Fibroblast of upper back skin (primary cell): ENCODE data around the gene SPATA32.

ENCODE experiments used
- DNase-seq: peaks from one replicate; pipeline ENCODE4 v3.0.0-alpha.2; 2013

SPATA32 gene

DNA sequence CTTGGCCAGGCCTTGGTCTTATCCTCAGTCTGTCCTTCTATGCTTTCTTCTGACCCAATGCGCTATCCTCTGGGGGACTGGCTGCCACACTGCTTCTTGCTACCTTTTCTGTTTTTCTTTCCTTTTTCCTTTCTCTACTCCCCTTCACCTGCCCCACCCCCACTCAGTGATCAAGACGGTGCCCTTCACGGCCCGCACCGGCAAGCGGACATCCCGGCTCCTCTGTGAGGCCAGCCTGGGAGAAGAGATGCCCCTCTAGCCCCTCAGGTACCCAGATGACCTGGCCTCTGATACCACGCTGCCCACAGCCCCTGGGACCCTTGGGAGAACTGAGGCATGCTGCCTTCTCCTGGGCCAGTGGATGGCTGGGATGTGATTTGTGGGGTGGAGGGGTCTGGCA is 15.6 kb downstream of the SPATA32 start:
- DNase-seq, result no peak

DNA sequence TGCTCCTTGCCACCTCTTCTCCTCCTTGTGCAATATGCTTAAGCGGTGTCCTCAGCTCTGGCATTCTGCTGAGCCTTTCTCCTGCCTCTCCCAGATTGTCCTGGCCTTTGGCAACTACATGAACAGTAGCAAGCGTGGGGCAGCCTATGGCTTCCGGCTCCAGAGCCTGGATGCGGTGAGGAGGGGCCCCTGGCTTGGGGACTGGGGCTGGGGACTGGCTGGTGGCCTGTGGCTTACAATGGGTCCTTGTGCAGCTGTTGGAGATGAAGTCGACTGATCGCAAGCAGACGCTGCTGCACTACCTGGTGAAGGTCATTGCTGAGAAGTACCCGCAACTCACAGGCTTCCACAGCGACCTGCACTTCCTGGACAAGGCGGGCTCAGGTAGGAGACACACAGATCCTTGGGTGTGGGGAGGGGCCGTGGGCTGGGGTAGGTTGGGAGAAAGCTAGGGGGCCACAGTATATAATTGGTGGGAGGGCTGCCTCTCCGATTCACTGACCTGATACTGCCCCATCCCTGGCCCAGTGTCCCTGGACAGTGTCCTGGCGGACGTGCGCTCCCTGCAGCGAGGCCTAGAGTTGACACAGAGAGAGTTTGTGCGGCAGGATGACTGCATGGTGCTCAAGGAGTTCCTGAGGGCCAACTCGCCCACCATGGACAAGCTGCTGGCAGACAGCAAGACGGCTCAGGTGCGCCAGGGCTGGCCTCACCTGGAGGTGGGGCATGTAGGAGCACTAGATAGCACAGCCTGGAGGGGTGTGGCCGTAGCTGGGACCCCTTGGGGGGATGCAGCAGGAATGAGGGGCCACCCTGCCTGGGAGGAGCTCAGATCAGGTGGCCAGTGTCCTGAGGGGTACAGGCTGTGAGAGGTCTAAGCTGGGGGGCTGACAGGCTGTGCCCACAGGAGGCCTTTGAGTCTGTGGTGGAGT is 16.9 kb downstream of the SPATA32 start:
- no peak for DNase-seq

DNA sequence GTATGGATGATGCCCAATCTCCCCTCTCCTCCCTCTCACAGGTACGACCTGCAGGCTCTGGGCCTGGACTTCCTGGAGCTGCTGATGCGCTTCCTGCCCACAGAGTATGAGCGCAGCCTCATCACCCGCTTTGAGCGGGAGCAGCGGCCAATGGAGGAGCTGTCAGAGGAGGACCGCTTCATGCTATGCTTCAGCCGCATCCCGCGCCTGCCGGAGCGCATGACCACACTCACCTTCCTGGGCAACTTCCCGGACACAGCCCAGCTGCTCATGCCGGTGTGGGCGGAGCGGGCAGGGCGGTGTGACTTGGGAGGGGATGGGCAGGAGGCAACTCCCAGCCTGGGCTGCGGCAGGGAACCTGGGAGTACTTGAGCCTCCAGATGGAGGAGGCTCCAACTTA is 18.1 kb downstream of the SPATA32 start:
- DNase-seq, result no peak

DNA sequence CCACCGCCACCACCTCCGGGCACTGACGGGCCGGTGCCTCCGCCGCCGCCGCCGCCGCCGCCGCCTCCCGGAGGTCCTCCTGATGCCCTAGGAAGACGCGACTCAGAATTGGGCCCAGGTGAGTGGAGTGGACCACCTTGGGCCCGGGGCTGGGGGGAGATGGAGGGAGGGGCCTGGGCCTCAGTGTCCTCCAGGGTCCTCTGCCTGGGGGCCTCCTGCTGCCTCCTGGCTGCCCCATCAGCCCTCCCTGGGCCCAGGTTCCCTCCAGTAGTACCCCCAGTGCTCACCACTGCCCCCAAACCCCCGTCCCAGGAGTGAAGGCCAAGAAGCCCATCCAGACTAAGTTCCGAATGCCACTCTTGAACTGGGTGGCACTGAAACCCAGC is 19.9 kb downstream of the SPATA32 start:
- no peak for DNase-seq

DNA sequence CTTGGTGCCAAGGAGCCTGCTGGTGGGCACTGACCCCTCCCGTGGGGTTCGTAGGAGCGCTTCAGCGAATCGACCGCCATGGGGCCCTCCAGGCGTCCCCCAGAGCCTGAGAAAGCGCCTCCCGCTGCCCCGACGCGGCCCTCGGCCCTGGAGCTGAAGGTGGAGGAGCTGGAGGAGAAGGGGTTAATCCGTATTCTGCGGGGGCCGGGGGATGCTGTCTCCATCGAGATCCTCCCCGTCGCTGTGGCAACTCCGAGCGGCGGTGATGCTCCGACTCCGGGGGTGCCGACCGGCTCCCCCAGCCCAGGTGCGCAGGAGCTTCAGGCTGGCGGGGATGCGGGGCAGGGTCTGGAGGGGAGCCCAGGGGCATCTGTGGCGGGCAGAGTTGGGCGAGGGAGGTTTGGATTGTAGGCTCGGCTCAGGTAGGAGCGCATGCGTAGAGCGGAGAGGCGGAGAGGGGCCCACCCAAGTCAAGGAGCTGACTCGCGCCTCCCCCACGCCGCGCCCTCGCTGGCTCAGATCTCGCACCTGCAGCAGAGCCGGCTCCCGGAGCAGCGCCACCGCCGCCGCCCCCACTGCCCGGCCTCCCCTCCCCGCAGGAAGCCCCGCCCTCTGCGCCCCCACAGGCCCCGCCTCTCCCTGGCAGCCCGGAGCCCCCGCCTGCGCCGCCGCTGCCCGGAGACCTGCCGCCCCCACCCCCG is 20.4 kb downstream of the SPATA32 start:
- no peak for DNase-seq

DNA sequence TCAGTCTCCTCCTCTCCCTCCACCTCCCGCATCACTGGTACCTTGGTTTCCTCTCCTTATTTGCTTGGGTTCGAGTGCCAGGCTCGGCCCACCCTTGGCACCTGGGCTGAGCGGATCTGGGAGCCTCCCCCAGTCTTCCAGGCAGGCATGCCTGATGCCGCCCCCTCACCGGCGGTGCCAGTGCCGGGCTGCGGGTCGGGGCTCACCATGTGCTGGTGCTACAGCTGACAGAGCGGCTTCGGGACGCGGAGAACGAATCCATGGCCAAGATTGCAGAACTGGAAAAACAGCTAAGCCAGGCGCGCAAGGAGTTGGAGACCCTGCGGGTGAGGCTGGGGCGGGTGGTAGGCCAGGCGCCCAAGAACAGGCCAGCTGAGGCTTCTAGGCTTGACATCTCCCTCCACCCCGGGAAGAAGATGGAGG is 21.0 kb downstream of the SPATA32 start:
- DNase-seq, result no peak

DNA sequence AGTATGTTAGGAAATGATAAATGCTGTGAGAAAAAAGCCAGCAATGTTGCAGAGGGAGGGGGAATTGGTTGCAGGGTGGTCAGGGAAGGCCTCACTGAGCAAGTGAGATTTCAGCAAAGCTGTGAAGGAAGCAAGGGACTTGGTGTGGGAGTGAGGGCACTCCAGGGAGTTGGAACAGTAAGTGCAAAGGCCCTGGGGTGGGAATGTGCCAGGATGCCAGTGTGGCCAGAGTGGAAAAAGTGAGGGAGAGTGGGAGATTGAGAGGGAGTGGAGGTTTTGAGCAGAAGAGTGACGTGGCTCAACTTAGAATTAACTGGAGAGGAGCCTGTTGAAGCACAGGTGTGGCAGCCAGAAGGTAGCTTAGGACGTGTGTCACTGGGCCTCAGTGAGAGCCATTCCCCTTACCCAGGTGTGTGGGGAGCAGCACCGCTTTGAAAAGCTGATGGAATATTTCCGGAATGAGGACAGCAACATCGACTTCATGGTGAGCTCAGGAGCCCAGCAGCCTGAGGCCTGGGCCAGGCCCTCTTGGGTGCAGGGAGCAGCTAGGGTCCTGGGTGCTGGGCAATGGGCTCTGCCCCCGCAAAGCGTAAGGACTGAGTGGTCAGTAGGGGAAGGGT is 23.6 kb downstream of the SPATA32 start:
- no peak for DNase-seq

DNA sequence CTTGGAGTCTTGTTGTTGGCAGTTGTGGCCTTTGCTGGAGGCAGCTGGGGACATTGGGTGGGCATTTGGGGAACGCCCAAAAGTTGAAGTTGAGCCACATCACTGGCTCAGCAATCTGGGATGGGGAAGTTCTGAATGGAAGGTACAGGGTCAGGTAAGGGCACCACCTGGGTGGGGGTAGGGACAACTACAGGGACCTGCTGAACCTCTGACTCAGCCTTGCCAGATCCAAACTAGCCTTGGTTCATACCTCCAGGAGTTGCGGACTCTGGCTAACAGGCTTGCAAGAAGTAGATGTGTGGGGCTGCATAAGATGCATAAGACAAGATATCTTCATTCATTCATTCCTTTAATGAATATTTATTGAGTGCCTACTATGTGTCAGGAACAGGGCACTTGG is 24.2 kb downstream of the SPATA32 start:
- no peak for DNase-seq

DNA sequence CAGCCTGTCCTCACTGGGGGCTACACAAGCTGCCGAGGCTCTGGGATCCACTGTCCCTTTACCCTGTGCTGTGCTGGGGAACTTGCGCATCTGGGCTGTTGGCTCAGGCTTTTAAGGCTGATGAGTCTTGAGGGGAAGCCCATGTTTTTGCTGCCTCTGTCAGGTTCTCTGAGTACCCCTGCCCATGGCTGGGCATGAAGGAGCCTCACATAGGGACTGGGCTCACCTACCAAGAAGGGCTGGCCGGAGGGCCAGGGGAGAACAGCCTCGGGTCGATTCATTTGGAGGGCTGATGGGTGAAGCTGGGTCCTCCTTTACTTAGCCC is 25.6 kb downstream of the SPATA32 start:
- DNase-seq, result no peak

DNA sequence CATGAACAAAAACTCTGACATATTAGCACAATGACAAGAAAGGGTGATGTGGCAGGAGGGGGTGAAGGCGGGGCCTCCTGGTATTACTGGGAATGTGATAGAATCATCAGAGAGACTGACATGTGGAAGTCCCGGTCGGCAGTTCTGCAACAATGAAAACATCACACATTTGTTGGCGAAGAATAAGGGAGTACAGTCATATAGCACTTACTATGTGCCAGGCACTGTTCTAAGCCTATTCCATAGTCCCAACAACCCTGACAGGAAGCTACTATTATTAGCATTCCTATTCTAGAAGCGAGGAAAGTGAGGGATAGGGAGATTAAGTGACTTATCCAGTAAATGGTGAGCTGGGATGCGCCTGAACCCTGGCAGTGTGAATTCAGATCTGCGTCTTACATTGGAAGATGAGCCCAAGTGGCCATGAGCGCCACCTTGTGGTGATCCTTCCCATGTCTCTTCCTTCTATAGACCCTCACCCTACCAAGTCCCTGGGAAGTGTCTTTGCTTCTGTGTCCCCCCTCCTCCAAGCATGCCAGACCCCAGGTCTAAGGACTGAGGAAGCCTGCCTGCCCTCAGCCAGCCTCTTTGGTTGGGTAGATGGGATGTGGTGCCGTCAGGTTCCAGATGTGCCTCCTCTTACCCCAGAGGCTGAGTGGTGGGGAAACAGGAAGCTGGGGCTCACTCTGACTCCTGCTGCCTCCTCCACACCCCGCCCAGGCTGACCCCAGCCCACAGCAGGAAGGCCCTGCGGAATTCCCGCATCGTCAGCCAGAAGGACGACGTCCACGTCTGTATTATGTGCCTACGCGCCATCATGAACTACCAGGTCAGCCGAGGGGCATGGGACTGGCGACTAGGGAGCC is 26.2 kb downstream of the SPATA32 start:
- peak; percentile 65 for DNase-seq

DNA sequence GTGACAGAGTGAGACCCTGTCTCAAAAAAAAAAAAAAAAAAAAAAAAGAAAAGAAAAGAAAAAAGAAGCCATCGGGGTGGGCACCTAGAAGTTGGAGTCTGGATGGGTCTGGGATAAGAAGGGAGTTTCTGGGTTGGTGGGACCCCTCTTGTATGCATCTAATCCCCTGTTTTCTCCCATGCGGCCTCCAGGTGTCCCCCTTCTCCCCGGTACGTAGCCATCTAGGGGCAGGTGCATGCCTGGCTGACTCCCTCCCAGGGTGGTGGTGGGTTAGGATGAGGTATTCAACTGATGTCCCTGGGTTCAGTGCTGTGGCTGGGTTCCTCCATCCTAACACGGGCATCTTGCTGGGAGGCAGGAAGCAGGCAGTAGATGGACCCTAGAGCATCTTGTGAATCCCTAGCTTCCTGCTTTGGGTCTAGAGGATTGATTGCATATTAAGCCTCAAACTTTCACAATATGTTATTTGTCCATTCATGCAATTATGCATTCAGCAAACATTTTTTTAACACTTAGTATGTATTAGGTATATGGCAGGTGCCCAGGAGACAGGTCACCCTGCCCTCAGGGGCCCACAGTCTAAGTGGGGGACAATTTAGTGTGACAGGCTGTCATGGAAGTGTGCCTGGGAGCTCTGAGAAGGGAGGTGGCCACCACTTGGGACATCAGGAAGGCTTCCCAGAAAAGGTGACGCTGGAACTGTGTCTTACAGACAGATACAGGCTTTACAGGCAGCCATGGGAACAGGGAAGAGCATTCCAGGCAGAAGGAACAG is 27.1 kb downstream of the SPATA32 start:
- DNase-seq, result no peak

DNA sequence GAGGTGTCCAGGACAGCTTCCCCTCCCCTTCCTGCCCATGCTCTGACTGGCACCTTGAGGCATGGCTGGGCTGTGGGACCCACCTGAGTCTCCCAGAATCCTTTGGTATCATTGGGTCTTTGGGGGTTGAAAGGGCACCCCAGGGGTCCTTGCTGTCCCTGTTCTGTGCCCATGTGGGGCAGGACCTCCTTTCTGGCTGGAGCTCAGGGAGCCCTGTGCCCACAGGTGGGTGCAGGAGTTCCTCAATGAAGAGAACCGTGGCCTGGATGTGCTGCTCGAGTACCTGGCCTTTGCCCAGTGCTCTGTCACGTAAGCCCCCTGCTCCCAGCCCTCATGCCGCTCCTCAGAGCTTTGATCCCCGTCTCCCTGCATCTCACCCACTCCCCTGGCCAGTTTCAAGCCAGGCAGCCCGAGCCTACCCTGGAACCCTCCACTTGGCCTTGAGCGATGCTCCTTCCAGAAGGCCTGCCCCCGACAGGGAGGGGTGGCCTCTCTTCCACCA is 28.4 kb downstream of the SPATA32 start:
- no peak for DNase-seq

DNA sequence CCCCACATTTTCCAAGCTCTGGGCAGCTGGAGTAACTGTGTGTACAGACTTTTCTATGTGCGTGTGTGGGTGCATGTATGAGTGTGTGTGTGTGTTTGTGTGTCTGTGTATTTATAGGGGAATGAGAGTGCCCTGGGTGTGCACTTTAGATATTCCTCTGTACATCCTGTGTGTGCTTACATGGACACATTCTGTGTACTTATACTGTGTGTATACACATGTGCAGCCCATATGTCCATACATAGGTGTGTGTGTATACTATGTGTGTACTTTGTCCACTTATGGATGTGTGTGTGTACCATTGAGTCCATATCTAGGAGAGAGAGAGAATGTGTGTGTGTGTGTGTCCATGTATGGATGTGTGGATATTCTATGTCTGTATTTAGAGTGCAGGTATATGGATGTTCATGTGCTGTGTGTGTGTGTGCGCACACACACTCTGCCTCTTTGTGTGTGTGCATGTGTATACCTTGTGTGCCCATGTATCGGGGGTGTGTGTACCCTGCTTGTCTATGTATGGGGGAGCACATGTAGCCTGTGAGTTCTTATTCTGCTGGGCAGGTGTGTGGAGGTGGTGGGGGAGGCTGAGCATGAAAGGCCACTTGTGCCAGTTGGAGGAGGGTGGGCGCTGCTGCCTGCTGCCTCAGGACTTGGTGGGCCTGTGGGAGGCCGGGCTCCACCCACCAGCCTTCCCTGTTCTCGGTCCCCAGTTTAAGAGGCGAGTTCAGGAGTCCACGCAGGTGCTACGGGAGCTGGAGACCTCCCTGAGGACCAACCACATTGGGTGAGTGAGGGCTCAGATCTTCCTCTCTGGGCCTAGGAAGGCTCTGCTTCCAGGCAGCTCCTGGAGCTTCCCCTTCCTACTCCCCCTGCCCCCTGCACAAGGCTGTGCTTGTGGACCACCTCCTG is 29.1 kb downstream of the SPATA32 start:
- DNase-seq, result no peak

DNA sequence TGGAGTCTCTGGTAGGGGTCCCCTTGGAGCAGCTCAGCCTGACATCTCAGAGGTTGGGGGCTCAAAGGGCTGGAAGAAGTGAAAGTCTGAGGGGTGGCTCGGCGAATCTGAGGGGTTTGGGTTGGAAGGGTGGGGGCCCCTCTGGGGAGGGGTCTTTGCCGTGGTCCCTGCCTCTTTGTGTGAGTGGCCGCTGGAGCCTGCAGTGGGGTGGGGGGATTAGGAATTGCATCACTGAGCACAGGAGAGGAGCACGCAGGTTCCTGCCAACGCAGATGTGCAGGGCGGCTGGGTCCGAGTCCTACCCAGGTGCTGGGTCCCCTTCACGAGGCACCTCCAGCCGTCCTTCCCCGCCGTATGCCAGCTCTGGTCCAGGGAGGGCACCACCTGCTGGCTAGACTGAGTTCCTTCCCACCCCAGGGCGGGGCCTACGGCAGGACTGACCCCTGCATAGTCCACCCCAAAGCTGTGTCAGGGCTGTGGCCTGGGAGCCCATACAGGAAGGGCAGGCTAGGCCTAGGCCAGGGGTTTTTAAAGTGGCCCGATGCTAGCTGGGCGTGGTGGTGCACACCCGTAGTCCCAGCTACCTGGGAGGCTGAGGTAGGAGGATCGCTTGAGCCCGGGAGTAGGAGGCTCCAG is 30.3 kb downstream of the SPATA32 start:
- DNase-seq, result no peak

DNA sequence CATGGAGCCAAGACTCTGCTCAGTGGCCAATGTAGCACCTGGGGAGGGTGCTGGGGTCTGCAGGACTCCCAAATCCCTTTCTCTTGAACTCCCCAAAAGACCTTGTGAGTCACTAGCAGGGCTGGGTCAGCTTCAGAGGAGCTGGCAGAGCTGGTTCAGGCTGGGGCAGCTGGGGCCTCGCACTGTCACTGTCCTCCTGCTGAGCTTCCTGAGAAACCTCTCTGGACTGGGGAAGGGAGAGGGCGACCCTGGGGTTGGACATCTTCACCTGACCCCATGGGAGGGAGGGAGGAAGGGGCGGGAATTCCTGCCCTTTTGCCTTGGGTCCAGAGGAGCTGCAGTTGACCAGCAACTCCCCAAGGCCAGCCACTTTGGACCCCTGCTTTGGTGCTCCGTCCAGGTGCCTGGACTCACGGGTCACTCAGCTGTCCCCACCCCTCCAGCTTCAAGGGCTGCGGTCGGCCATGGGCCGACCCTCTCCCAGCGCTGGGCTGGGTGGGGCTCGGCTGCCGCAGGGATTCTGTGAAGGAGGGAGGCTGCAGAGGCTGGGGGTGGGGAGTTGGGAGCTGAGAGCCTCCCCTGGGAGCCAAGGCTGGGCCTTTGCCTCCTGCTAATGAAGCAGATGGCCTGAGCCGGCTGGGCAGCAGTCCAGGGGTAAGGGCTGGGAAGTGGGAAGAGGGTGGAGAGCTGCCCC is 31.0 kb downstream of the SPATA32 start:
- DNase-seq, result peak; percentile 52

DNA sequence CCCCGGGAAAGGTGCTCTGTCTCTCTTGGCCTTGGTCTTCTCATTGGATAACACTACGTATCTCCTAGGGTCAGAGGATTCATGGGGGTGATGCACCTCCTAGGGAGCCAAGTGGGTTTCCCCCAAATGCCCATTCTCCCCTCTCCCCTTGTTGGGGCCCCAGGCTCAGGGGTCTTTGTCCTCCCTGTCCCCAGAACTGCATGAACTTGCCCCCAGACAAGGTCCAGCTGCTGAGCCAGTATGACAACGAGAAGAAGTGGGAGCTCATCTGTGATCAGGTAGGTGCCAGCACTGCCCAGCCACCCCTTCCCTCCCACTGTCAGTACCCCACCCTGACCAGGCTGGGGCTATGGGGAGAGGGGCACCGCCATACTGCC is 31.5 kb downstream of the SPATA32 start:
- no peak for DNase-seq

DNA sequence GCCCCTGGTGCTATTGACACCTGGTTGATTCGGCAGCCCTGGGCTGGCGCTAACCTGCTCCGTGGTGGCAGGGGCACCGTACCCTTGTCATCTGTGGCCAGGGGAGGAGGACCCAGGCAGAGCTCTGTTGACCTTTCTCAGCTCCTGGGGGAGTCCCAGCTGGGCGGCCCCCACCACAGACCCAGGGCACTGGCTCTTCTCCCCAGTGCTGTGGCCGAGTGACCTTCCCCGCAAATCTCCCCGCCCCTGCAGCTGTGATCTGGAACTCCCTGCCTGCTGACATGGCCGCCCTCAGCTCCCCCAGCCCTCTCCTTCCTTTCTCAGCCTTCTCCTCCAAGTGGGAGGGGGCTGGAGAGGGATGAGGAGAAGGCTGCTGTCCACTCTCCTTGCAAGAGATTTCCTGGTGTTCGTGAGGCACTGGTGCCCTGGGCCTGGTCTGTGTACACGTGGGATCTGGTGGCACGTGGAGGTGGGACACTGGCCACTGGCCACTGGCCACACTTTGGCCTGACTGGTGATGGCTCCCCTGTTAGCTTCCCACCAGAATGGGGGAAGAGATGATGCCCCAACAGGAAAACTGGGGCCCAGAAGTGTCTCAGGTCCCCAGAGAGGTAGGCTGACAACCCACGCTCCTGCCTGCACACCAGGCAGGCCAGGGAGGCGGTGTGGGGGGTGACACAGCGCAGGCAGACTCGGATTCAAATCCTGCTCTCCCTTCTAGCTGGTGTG is 32.0 kb downstream of the SPATA32 start:
- DNase-seq, result no peak

DNA sequence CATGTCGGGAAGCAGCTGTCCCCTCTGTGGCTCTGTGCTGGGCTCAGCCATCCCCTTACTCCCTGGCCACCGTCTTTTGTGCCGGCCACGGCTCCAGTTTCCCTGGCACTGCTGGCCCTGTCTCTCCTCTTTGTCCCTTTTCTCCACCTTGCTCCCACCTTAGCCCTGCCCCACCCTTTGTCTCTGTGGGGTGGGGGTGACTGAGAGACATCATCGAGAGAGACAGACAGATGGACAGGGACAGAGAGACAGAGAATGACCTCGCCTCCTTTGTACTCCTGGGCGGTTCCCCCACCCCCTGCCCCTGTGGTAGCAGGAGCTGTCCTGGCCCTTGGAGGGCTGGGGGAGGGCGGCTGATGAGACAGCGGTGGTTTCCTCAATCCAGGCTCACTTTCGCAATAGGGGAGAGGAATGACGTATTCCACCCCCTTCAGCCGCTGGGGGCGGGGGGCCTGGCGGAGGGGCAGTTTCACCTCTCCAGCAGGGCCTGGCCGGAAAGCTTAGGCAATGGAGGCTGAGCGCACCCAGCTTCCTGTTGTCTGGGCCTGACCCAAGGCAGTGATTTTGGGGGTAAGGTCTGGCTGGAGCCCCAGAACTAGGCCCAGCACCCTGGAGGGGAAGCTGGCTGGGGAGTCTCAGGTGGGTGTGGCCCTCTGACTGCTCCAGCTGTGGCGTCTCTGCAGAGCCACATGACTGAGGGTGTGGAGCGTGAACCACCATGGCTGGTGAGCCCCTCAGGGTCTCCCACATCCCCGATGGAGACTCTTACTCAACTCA is 32.9 kb downstream of the SPATA32 start:
- peak; percentile 91 for DNase-seq
